T-helper 9 cell (primary cell): ENCODE results near the gene INTS4.
"Not testable (repeated sequence)": the region's sequence is repeated elsewhere in the genome, so short reads cannot be mapped to it uniquely, and the experiment has no call there.

Source experiments
- DNase-seq: peaks from one replicate; pipeline ENCODE4 v3.0.0-alpha.2; 2020

The INTS4 gene

DNA sequence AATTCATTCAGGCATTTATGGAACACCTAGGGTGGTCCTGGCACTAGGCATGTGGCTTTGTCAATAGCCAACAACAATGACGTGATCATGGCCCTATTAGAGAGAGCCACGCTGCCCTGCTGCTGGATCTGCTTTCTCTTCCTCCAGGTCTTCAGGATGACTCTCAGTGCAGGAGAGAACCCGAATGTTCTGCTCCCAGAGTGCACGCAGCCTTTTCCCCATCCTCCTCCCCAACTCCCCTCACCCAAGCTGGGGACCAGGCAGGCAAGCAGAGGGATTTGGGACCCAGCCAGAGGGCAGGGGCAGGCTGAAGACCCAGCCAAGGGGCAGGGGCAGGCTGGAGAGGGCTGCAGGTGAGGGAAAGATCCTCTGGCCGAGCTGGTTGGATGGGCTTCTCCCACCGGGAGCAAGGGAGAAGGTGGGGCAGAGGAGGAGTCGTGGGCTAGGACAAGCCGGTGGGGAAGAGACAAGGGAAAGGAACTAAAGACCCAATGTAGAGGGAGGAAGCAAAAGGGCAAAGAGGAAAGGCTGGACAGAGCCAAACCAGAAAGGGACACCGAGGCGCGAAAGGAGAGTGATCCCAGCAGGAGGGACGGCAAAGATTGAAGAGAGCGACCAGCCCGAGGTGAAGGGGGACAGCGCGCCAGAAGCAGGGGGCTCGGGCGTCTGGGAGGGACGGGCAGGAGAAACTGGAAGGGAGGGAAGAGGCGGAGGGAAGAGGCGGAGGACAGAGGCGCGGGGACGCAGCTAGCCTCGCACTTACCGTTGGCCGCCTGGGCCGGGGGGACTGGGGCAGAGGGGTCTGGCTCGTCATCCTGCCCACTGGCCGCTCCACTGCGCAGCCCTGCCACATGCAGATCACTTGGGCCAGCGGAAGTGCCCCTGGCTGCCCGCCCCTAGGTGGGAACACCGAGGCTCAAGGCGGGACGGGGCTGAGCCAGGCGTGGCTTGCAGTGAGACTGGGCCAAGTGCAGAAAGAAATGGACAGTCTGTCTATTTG is 28.2 kb upstream of the INTS4 start, which contains the start of gene KCTD14:
Gene KCTD14, minus strand, starts transcription at position 880 of the 1,000 bp plus-strand sequence. Its CDS starts 27 bp downstream, at position 853.
- DNase-seq = no peak

DNA sequence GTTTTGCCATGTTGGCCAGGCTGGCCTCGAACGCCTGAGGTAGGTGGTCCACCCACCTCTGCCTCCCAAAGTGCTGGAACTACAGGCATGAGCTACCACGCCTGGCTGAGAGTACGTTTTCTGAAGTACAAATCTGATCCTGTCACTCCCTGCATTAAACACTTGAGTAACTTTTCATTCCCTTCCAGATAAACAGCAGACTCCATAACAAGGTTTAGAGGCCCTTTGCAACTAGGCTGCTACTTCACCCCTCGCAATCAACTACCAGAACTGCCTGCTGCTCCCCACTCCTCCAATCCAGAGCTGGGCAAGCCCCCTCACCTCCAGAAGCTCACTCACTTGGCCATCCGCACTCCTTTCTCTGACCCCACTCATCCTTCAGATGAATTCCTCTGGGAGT is 27.1 kb upstream of the INTS4 start:
- no peak for DNase-seq

DNA sequence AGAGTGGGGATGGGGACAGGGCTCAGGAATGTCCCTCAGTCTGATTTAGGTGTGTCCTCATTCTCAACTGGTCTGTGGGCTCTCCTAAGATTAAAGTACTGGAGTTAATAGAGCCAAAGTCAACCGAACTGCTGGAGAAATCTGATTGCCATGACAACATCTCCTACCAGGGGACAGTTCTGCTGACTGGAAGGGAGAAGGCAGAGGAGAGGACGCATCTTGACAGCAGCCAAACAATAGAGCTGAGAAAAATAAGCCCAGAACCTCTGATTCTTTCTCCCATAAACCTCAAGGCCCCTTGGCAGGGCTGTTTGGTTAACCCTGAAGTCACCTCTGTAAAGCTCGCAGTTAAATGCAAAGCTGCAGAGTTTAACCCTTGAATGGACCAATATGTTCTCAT is 25.8 kb upstream of the INTS4 start:
- no peak for DNase-seq

DNA sequence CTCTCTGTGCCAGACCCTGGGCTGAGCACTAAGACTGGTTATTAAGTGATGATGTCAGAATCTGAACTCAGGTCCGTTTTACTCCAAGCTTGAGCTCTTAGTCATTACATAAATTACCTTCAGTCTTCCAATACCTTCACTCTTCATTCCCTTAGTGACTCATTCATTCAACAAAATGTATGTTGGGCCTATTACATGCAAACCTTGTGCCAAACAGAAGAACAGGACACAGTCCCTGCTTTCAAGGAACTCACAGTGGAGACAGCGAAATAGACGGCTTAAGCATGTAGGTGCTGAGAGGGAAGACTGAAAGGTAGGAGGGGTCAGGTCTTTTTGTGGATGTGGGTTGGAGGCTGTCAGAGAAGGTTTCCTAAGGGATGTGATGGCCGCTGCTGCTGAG is 25.3 kb upstream of the INTS4 start:
- no peak for DNase-seq

GRCh38 chr11:78015878-78016277 is 21.4 kb upstream of the INTS4 start:
- no peak for DNase-seq

DNA sequence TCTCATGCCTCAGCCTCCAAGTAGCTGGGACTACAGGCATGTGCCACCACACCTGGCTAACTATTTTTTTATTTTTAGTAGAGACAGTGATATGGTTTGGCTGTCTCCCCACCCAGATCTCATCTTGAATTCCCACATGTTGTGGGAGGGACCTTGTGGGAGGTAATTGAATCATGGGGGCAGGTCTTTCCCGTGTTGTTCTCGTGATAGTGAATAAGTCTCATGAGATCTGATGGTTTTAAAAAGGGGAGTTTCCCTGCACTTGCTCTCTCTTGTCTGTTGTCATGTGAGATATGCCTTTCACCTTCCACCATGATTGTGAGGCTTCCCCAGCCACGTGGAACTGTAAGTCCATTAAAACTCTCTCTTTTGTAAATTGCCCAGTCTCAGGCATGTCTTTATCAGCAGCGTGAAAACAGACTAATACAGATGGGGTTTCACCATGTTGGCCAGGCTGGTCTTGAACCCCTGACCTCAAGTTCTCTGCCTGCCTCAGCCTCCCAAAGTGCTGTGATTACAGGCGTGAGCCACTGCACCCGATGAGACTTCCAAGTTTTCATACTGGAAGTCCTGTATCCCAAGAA is 20.6 kb upstream of the INTS4 start:
- not testable (repeated sequence) for DNase-seq

GRCh38 chr11:78011301-78011700 is 16.8 kb upstream of the INTS4 start:
- DNase-seq = no peak

DNA sequence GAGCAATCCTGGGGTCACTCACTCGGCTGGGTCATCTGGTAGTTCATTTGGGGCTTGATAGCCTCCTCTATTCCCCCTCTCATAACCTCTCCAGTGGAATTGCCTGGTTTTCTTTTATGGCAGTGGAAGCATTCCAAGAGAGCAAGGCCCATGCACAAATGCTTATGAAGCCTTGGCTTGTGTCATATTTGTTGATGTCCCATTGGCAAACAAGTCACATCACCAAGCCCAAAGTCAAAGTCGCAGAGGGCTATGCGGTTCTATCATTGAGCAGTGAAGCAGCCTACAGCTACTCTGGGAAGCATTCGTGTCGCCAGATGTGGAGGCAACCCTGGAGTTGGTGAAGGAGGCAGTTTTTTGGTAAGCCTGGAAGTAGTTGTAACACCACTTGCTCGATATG is 16.3 kb upstream of the INTS4 start:
- no peak for DNase-seq

DNA sequence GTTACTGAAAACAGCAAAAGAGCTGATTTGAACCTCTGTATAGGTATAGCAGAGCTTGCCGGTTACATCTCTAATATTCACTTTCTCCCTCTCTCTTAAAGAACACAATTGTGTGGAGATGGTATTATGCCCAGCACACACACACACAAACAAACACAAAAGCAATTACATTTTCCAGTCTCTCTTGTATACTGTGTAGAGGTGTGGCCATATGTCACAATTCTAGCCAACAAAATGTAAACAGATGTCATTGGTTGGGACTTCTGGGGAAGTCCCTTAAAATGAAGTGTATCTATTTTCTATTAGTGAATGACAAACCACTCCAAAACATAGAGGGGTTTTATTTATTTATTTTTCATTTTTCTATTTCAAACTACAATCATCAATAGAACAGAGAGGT is 15.8 kb upstream of the INTS4 start:
- DNase-seq = no peak

GRCh38 chr11:78009062-78009461 is 14.6 kb upstream of the INTS4 start:
- DNase-seq = no peak

DNA sequence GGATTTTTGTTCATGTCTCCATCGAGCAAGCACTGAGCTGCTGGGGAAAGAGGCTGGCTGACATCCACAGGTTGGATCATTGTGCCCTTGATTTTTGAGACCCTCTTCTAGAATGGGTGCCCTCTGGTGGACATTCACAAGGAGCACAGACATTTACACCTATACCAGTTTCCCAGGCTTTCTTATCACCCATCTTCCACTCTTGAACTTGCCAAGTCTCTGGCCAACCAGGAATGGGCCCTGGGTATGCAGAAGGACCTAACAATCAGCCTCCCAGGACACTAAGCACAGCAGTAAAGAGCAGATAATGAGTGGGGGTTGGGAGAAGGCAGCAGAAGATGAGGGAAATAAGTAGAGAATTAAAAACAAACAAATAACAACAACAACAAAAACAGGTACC is 5.7 kb upstream of the INTS4 start:
- DNase-seq = no peak

DNA sequence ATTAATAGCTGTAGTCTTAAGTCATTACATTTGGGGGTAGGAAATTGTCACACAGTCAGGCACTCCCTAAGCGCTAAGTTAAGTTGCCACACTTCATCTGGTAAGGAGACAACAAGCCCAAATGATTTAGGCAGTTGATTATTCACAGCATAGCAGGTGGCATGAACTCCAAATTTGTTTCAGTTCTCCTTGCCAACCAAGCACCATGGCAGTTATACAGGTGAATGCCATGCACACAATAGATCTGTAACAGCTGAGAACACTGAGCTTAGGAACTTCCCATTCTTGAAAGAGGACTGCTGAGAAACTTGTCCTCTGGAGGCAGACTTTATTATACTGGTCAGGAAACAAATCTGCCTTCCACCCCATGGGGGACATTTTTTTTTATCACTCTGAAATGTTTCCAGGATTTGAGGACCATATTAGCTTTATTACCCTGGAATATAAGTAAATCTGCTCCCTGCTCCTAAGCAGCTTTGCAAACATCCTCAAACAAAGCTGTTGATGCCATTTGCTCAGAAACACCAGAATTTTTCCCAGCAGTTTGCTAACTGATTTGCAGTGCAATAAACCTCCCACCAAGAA is 5.1 kb upstream of the INTS4 start:
- DNase-seq = no peak

- no peak for DNase-seq
Observed at GRCh38 chr11:77993902-77994301, 566 bp downstream of the INTS4 start.

- no peak for DNase-seq
Observed at GRCh38 chr11:77990981-77991380, 3.5 kb downstream of the INTS4 start.

GRCh38 chr11:77986456-77986855 is 8.0 kb downstream of the INTS4 start:
- not testable (repeated sequence) for DNase-seq

DNA sequence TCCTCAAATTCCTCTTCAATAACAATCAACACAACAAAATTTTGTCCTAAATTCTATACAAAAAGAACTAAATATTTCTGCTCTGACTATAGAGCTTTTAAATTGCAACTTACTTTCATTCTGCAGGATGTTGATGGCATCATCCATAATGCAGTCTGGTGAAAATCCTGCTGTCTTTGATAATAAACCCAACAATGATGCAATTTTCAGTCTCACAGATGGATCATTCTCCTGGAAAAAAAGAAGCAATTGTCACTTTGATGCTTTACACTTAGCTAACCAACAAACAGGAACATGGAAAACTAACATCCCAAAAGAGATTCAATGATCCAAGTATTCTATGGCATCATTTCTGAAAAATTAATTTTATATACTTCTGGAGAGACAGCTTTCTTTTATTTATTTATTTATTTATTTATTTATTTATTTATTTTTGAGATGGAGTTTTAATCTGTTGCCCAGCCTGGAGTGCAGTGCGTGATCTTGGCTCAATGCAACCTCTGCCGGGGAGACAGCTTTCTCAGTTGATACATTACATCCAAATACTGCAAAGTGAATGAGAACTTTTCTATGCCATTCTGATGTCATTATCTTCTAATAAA is 13.0 kb downstream of the INTS4 start:
- no peak for DNase-seq

DNA sequence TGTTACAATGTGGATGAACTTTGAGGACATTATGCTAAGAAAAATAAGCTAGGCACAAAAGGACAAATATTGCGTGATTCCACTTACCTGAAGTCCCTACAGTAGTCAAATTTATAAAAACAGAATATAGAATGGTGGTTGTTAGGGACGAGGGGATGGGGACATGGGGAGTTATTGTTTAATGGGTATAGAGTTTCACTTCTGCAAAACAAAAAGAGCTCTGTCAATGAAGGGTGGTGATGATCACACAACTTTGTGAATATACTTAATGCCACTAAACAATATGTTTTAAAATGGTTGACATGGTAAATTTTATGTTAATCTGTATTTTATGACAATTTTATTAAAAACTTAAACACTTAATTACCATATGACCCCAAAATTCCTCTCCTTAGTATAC is 26.1 kb downstream of the INTS4 start:
- DNase-seq = no peak

DNA sequence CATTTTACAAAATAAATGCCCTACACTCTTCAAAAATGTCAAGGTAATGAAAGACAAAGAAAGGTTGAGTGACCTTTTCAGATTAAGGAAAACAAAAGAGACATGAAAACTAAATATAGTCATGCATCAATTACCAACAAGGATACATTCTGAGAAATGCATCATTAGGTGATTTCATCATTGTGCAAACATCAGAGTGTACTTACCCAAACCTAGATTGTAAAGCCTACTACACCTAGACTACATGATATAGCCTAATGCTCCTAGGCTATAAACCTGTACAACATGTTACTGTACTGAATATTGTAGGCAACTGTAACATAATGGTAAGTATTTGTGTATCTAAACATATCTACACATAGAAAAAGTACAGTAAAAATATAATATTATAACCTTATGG is 26.7 kb downstream of the INTS4 start:
- DNase-seq = no peak

- no peak for DNase-seq
Observed at GRCh38 chr11:77967121-77967520, 27.3 kb downstream of the INTS4 start.

DNA sequence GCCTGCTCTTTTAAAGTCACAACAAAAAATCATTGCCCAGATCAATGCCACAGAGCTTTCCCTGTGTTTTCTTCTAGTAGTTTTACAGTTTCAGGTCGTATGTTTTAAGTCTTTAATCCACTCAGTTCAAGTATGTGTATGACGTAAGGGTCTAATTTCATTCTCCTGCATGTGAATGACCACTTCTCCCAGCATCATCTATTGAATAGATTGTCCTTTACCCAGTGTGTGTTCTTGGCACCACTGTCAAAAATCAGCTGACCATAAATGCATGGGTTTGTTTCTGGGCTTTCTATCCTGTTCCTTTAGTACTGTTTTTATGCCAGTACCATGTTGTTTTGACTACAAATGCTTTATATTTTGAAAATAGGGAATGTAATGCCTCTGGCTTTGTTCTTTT is 28.1 kb downstream of the INTS4 start:
- DNase-seq = no peak

GRCh38 chr11:77959434-77959833 is 35.0 kb downstream of the INTS4 start:
- no peak for DNase-seq

DNA sequence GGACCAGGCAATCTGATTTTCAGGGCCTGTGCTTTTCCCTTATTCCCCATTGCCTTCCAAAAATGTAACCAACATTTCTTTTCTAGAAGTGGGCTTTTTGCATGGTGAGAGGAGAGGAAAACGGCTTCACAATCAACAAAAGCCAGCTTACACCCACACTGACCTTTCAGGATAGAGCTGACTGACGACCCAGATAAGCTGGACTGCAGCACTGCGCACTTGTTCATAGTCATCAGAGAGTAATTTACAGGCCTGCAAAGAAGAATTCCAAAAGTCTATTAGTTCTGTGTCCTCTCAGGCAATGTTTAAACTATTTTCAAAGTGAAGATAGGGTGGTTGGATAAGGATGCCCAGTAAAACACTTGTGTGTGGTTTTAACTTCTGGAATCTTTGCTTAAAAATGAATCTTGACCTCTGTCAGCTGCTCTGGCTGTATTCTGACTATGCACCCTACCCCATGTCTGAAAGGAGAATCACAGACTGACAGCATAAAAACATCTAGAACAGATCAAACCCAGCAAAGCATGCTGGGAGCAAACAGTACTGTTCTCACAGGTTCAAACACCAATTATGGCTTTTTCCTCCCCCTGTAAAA is 35.8 kb downstream of the INTS4 start:
- DNase-seq = not testable (repeated sequence)

GRCh38 chr11:77943296-77943695 is 51.2 kb downstream of the INTS4 start:
- DNase-seq = not testable (repeated sequence)
